WTC11 (cell line): Measurements from ENCODE around the gene SORCS2. TPM values are rescaled to one million over a fixed set of nuclear protein-coding genes. Genes with fewer than 3 reads are reported as not detected.

Experiments used
- ATAC-seq: fragments of 200-7000 bp; cut with Tn5 transposase; 2 replicates; pipeline ENCODE4 v1.10.0; 2021; ENCODE audit warnings: mild to moderate bottlenecking, moderate library complexity
- CTCF ChIA-PET: fragments of 300-600 bp; sonication (Branson Sonifier 250); formaldehyde crosslinking; loops from one replicate; lab custom pipeline; 2021; ENCODE audit warnings: antibody characterized with exemption; lab: Charles Lee
- POLR2A ChIA-PET: fragments of 350-600 bp; sonication (Branson Sonifier 250); formaldehyde crosslinking; loops from one replicate; lab custom pipeline; 2021; ENCODE audit warnings: antibody characterized with exemption; lab: Charles Lee
- DNase-seq: peaks from one replicate; pipeline ENCODE4 v3.0.0; 2021; ENCODE audit warnings: low spot score
- H3K27ac Mint-ChIP-seq: 2 replicates; pipeline ENCODE4 v1.8.0; 2021; ENCODE audit warnings: mixed read lengths
- H3K27me3 Mint-ChIP-seq: 2 replicates; pipeline ENCODE4 v1.8.0; 2021; ENCODE audit warnings: low read depth, mild to moderate bottlenecking, moderate library complexity, mixed read lengths
- H3K36me3 Mint-ChIP-seq: 2 replicates; pipeline ENCODE4 v1.8.0; 2021; ENCODE audit warnings: mixed read lengths
- H3K4me1 Mint-ChIP-seq: 2 replicates; pipeline ENCODE4 v1.8.0; 2022; ENCODE audit warnings: mixed read lengths
- H3K4me3 Mint-ChIP-seq: 2 replicates; pipeline ENCODE4 v1.8.0; 2021; ENCODE audit warnings: mild to moderate bottlenecking, moderate library complexity, mixed read lengths
- H3K9me3 Mint-ChIP-seq: 2 replicates; pipeline ENCODE4 v1.8.0; 2021; ENCODE audit warnings: mixed read lengths
- ATF2 ChIP-seq: sonication (generic); formaldehyde crosslinking; IDR thresholded peaks from 2 replicates; pipeline ENCODE4 v1.8.1; 2022; ENCODE audit warnings: low read depth, missing genetic modification reagents, borderline replicate concordance
- CBFB ChIP-seq: sonication (generic); formaldehyde crosslinking; IDR thresholded peaks from 2 replicates; pipeline ENCODE4 v1.8.1; 2022; ENCODE audit warnings: mild to moderate bottlenecking, low read depth, missing genetic modification reagents
- ELF4 ChIP-seq: sonication (generic); formaldehyde crosslinking; IDR thresholded peaks from 2 replicates; pipeline ENCODE4 v1.8.1; 2022; ENCODE audit warnings: low read depth, mild to moderate bottlenecking, moderate library complexity, missing genetic modification reagents
- FOXP1 ChIP-seq: sonication (generic); formaldehyde crosslinking; IDR thresholded peaks from 2 replicates; pipeline ENCODE4 v1.8.0; 2022; ENCODE audit warnings: missing genetic modification reagents, mild to moderate bottlenecking, moderate library complexity, borderline replicate concordance
- JUN ChIP-seq: sonication (generic); formaldehyde crosslinking; IDR thresholded peaks from 2 replicates; pipeline ENCODE4 v1.8.0; 2023; ENCODE audit warnings: mild to moderate bottlenecking, missing genetic modification reagents
- KAT7 ChIP-seq: sonication (generic); formaldehyde crosslinking; IDR thresholded peaks from 2 replicates; pipeline ENCODE4 v1.8.1; 2023; ENCODE audit warnings: missing genetic modification reagents, mild to moderate bottlenecking, borderline replicate concordance
- MYBL2 ChIP-seq: sonication (generic); formaldehyde crosslinking; IDR thresholded peaks from 2 replicates; pipeline ENCODE4 v1.8.1; 2023; ENCODE audit warnings: mild to moderate bottlenecking, moderate library complexity, missing genetic modification reagents
- NFE2L1 ChIP-seq: sonication (generic); formaldehyde crosslinking; IDR thresholded peaks from 2 replicates; pipeline ENCODE4 v1.8.1; 2023; ENCODE audit warnings: missing genetic modification reagents
- NR3C1 ChIP-seq: sonication (generic); formaldehyde crosslinking; conservative IDR thresholded peaks from 2 replicates; pipeline ENCODE4 v1.8.1; 2023; ENCODE audit warnings: low read depth, mild to moderate bottlenecking, missing genetic modification reagents
- RELA ChIP-seq: sonication (generic); formaldehyde crosslinking; IDR thresholded peaks from 2 replicates; pipeline ENCODE4 v1.8.1; 2022; ENCODE audit warnings: missing genetic modification reagents, mild to moderate bottlenecking, borderline replicate concordance
- ZBTB21 ChIP-seq: sonication (generic); formaldehyde crosslinking; IDR thresholded peaks from 2 replicates; pipeline ENCODE4 v1.8.1; 2023; ENCODE audit warnings: mild to moderate bottlenecking, missing genetic modification reagents, borderline replicate concordance
- ZMAT4 ChIP-seq: fragments of 250-450 bp; sonication (Bioruptor Pico); IDR thresholded peaks from 2 replicates; pipeline ENCODE4 v1.9.0; 2021; ENCODE audit warnings: mild to moderate bottlenecking
- ZNF425 ChIP-seq: fragments of 250-450 bp; sonication (Bioruptor Pico); conservative IDR thresholded peaks from 2 replicates; pipeline ENCODE4 v1.9.0; 2021; ENCODE audit warnings: mild to moderate bottlenecking
- total RNA-seq: library from RNA; stranded (reverse); gene quantifications from 3 replicates; pipeline ENCODE4 v1.2.3, GENCODE V29; 2021
- TF ChIP-seq, protein P1 (sequence below): sonication (generic); formaldehyde crosslinking; IDR thresholded peaks from 2 replicates; pipeline ENCODE4 v1.8.1; 2023; ENCODE audit warnings: mild to moderate bottlenecking, missing genetic modification reagents
- TF ChIP-seq, protein P2 (sequence below): fragments of 250-450 bp; sonication (Bioruptor Pico); IDR thresholded peaks from 2 replicates; pipeline ENCODE4 v1.9.0; 2021; ENCODE audit warnings: mild to moderate bottlenecking, borderline replicate concordance
- TF ChIP-seq, protein P3 (sequence below): fragments of 250-450 bp; sonication (Bioruptor Pico); IDR thresholded peaks from 2 replicates; pipeline ENCODE4 v1.9.0; 2021; ENCODE audit warnings: mild to moderate bottlenecking
- TF ChIP-seq, protein P4 (sequence below): sonication (generic); formaldehyde crosslinking; IDR thresholded peaks from 2 replicates; pipeline ENCODE4 v1.8.0; 2023; ENCODE audit warnings: missing genetic modification reagents
- TF ChIP-seq, protein P5 (sequence below): fragments of 250-450 bp; sonication (Bioruptor Pico); IDR thresholded peaks from 2 replicates; pipeline ENCODE4 v1.8.0; 2021; ENCODE audit warnings: mild to moderate bottlenecking

SORCS2 gene
- total RNA-seq, 1 experiment from 2014 or later: 6.6 TPM

- H3K27ac Mint-ChIP-seq: no peak overlapping the region
- no peaks in the 10 kb centered on the region for H3K4me1 Mint-ChIP-seq
- CTCF ChIA-PET: interaction anchor here (0.7 to 1.5 kb wide), 3 partner anchors 81 to 496 kb away, joined by 3 read pairs; no protein-coding TSS in a partner anchor
- H3K27me3 Mint-ChIP-seq: no peaks in the 10 kb centered on the region; the same call in 1 of the 2 replicates
- ATAC-seq (no peak), DNase-seq (no peak)
- TF ChIP-seq, protein P1, sequence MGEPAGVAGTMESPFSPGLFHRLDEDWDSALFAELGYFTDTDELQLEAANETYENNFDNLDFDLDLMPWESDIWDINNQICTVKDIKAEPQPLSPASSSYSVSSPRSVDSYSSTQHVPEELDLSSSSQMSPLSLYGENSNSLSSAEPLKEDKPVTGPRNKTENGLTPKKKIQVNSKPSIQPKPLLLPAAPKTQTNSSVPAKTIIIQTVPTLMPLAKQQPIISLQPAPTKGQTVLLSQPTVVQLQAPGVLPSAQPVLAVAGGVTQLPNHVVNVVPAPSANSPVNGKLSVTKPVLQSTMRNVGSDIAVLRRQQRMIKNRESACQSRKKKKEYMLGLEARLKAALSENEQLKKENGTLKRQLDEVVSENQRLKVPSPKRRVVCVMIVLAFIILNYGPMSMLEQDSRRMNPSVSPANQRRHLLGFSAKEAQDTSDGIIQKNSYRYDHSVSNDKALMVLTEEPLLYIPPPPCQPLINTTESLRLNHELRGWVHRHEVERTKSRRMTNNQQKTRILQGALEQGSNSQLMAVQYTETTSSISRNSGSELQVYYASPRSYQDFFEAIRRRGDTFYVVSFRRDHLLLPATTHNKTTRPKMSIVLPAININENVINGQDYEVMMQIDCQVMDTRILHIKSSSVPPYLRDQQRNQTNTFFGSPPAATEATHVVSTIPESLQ: no peak
- TF ChIP-seq NFE2L1 (CRISPR knock-in tag): no peak
- TF ChIP-seq KAT7: no peak
- TF ChIP-seq, protein P2, sequence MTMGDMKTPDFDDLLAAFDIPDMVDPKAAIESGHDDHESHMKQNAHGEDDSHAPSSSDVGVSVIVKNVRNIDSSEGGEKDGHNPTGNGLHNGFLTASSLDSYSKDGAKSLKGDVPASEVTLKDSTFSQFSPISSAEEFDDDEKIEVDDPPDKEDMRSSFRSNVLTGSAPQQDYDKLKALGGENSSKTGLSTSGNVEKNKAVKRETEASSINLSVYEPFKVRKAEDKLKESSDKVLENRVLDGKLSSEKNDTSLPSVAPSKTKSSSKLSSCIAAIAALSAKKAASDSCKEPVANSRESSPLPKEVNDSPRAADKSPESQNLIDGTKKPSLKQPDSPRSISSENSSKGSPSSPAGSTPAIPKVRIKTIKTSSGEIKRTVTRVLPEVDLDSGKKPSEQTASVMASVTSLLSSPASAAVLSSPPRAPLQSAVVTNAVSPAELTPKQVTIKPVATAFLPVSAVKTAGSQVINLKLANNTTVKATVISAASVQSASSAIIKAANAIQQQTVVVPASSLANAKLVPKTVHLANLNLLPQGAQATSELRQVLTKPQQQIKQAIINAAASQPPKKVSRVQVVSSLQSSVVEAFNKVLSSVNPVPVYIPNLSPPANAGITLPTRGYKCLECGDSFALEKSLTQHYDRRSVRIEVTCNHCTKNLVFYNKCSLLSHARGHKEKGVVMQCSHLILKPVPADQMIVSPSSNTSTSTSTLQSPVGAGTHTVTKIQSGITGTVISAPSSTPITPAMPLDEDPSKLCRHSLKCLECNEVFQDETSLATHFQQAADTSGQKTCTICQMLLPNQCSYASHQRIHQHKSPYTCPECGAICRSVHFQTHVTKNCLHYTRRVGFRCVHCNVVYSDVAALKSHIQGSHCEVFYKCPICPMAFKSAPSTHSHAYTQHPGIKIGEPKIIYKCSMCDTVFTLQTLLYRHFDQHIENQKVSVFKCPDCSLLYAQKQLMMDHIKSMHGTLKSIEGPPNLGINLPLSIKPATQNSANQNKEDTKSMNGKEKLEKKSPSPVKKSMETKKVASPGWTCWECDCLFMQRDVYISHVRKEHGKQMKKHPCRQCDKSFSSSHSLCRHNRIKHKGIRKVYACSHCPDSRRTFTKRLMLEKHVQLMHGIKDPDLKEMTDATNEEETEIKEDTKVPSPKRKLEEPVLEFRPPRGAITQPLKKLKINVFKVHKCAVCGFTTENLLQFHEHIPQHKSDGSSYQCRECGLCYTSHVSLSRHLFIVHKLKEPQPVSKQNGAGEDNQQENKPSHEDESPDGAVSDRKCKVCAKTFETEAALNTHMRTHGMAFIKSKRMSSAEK: no peak
- TF ChIP-seq ZBTB21 (CRISPR knock-in tag): no peak
- TF ChIP-seq, protein P3, sequence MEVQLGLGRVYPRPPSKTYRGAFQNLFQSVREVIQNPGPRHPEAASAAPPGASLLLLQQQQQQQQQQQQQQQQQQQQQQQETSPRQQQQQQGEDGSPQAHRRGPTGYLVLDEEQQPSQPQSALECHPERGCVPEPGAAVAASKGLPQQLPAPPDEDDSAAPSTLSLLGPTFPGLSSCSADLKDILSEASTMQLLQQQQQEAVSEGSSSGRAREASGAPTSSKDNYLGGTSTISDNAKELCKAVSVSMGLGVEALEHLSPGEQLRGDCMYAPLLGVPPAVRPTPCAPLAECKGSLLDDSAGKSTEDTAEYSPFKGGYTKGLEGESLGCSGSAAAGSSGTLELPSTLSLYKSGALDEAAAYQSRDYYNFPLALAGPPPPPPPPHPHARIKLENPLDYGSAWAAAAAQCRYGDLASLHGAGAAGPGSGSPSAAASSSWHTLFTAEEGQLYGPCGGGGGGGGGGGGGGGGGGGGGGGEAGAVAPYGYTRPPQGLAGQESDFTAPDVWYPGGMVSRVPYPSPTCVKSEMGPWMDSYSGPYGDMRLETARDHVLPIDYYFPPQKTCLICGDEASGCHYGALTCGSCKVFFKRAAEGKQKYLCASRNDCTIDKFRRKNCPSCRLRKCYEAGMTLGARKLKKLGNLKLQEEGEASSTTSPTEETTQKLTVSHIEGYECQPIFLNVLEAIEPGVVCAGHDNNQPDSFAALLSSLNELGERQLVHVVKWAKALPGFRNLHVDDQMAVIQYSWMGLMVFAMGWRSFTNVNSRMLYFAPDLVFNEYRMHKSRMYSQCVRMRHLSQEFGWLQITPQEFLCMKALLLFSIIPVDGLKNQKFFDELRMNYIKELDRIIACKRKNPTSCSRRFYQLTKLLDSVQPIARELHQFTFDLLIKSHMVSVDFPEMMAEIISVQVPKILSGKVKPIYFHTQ (CRISPR knock-in tag): no peak
- TF ChIP-seq ZNF425 (CRISPR knock-in tag): no peak
- no peak for TF ChIP-seq ZMAT4
- TF ChIP-seq JUN (CRISPR knock-in tag): no peak
- TF ChIP-seq RELA (CRISPR knock-in tag): no peak
- TF ChIP-seq, all 79 proteins: peak for 0
- POLR2A ChIA-PET: no interaction called here
- peaks cover 28% of the 10 kb centered on the region for H3K9me3 Mint-ChIP-seq
- no peak overlapping the region for H3K4me3 Mint-ChIP-seq
- peaks cover 25% of the 10 kb centered on the region for H3K36me3 Mint-ChIP-seq
These were observed 488.4 kb downstream of the SORCS2 start for GRCh38 chr4:7680731-7681130.

- Mint-ChIP-seq H3K4me1 (no peaks in the 10 kb centered on the region), H3K27me3 (no peaks in the 10 kb centered on the region; the same call in 1 of the 2 replicates), H3K9me3 (peaks cover 28% of the 10 kb centered on the region), H3K36me3 (peaks cover 25% of the 10 kb centered on the region), H3K4me3 (no peak overlapping the region), H3K27ac (no peak overlapping the region)
- DNase-seq: no peak
- ChIA-PET POLR2A (no interaction called here), CTCF (no interaction called here)
- TF ChIP-seq ATF2 (CRISPR knock-in tag): no peak
- TF ChIP-seq FOXP1: no peak
- TF ChIP-seq MYBL2: no peak
- TF ChIP-seq, protein P4, sequence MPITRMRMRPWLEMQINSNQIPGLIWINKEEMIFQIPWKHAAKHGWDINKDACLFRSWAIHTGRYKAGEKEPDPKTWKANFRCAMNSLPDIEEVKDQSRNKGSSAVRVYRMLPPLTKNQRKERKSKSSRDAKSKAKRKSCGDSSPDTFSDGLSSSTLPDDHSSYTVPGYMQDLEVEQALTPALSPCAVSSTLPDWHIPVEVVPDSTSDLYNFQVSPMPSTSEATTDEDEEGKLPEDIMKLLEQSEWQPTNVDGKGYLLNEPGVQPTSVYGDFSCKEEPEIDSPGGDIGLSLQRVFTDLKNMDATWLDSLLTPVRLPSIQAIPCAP (CRISPR knock-in tag): no peak
- TF ChIP-seq NR3C1: no peak
- TF ChIP-seq CBFB: no peak
- TF ChIP-seq ELF4 (CRISPR knock-in tag): no peak
- TF ChIP-seq, protein P5, sequence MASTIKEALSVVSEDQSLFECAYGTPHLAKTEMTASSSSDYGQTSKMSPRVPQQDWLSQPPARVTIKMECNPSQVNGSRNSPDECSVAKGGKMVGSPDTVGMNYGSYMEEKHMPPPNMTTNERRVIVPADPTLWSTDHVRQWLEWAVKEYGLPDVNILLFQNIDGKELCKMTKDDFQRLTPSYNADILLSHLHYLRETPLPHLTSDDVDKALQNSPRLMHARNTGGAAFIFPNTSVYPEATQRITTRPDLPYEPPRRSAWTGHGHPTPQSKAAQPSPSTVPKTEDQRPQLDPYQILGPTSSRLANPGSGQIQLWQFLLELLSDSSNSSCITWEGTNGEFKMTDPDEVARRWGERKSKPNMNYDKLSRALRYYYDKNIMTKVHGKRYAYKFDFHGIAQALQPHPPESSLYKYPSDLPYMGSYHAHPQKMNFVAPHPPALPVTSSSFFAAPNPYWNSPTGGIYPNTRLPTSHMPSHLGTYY (CRISPR knock-in tag): no peak
- ATAC-seq: no peak
These were observed 490.9 kb downstream of the SORCS2 start for GRCh38 chr4:7683126-7683703.
